AG09319 (cell line): ENCODE measurements around the gene GSTM1.

Source experiments
- DNase-seq: peaks from one replicate; pipeline ENCODE4 v3.0.0-alpha.2; 2010; ENCODE audit warnings: low read depth; ENCODE audit errors: extremely low read depth
- TF ChIP-seq, protein P1 (sequence below): IDR thresholded peaks from 2 replicates; pipeline ENCODE4 v1.5.1; 2011; ENCODE audit warnings: low read depth, mild to moderate bottlenecking, inconsistent platforms, low read length, moderate library complexity

GSTM1 gene

DNA sequence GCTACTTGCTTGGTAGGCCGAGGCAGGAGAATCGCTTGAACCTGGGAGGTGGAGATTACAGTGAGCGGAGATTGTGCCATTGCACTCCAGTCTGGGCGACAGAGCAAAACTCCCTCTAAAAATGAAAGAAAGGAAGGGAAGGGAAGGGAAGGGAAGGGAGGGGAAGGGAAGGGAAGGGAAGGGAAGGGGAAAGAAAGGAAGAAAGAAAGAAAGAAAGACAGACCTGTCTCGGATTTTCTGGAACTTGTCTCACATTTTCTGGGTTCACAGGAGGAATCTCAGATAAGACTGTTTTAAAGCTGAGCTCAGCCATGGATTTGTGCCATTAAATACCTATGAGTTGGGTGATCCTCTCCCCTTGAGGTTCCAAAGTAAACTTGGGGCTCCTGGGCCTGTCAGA, 37.3 kb downstream of the GSTM1 start:
- DNase-seq: no peak
- TF ChIP-seq, protein P1, sequence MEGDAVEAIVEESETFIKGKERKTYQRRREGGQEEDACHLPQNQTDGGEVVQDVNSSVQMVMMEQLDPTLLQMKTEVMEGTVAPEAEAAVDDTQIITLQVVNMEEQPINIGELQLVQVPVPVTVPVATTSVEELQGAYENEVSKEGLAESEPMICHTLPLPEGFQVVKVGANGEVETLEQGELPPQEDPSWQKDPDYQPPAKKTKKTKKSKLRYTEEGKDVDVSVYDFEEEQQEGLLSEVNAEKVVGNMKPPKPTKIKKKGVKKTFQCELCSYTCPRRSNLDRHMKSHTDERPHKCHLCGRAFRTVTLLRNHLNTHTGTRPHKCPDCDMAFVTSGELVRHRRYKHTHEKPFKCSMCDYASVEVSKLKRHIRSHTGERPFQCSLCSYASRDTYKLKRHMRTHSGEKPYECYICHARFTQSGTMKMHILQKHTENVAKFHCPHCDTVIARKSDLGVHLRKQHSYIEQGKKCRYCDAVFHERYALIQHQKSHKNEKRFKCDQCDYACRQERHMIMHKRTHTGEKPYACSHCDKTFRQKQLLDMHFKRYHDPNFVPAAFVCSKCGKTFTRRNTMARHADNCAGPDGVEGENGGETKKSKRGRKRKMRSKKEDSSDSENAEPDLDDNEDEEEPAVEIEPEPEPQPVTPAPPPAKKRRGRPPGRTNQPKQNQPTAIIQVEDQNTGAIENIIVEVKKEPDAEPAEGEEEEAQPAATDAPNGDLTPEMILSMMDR: no peak

DNA sequence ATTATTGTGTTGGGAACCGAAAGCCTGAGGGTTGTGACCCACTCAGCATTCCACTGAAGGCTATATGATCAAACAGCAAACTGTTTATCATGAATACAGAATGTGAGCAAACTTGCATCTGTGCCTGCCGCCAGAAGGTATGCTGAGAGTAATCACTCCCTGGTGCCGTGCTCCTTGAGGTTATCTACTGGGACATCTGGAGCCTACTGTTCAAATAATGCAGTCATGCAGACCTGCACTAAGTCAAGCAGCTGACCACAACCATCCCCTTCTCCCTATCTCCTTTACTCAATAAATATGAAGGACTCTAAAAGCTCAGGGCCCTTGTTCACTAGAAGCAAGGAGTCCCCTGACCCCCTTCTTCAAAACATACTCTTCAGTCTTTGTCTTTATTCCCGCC, 37.9 kb downstream of the GSTM1 start:
- no peak for DNase-seq
- TF ChIP-seq, protein P1: no peak

DNA sequence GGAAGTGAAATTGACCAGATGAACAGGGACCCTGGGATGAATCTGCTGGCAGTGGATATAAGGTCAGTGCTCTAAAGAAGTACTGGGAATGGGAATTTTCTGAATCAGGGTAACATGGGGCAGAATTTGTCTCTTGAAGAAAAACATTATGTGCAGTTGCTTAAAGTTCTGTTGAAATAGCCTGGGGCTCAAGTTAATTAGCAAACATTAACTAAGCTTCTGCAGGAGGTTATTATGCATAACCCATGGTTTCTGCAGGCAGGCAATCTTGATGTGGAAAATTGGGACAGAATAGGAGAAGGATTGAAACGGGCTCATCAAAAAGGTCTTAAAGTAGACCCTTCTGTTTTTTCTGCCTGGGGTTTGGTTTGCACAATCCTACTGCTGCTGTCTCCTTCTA, 38.4 kb downstream of the GSTM1 start:
- DNase-seq: no peak
- TF ChIP-seq, protein P1: no peak

DNA sequence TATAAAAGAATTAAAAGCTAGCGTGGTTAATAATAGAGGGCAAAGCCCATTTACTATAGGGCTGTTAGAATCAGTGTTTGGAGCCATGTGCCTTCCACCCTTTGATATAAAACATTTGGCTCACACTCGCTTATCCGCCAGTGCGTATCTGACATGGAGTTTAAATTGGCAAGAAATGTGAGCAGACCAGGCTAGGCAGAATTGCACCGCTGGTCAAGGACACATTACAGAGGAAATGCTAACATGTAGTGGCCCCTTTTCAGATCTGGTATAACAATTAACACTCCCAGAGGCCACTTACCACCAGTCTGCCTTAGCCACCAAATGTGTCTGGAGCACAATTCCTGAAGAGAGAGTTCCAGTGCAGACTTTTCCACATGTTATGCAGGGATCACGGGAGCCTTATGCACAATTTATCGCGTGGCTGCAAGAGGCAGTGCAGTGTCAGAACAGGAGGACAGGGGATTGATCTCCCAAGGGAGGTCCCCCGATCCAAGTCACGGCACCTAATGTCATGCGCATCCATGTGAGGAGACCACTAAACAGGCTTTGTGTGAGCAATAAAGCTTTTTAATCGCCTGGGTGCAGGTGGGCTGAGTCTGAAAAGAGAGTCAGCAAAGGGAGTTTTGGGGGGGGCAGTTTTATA, 39.2 kb downstream of the GSTM1 start:
- DNase-seq: no peak
- TF ChIP-seq, protein P1: no peak

DNA sequence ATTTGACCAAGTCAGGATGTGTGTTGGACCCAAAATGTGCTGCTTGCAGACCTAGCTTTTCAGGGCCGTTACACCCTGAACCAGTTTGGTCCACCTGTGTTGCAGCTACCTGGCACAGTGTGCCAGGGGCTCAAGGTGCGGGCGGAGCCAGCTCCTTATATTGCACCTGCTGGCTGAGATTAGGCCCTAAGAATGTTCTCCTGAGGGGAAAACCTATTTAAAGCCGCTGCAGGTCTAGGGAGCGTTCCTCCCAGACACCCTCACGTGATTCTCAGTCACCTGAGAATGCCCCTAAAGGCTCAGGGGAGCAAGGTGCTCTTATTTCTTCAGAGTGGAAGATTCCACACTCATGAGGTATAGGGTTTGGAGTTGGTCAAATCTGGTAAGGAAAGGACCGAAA, 41.3 kb downstream of the GSTM1 start:
- TF ChIP-seq, protein P1: no peak
- DNase-seq: no peak

DNA sequence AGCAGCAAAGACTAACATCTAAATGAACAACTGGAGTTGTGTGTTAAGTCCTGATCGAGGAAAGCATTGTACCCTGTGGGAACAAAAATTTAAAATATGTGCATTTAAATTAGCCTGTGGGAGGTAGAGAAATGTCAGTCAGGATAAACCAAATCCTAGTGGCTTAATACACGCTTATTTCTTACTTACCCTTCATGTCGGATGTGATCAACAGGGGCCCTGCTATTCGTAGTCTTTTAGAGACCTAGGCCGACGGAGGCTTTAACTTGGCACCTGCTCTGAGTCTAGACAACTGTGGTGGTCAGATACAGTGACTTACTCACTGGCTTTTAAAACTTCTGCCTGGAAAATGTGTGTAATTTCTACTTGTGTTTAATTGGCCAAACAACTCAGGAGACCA, 43.0 kb downstream of the GSTM1 start:
- no peak for DNase-seq
- TF ChIP-seq, protein P1: no peak

DNA sequence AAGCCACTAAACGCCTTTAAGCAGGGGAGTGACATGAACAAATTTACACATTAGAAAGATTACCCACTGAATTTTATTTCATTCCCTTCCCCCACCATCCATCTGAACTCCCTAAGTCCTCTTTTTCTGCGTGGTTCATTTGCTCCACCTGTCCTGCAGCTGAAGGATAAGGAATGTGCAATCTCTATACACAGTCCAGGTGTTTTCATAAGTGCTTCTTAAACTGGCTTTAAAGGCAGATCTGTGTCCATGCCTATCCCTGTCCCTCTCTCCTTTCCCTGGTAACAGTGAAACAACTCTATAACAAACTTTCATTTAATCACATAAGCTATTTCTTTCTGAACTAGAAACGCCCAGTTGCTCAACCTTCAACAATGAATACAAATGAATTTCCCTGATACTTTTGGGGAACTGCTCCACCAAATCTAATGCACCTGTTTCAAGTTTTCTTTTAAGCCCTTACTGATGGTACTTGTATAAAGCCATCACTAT, 44.8 kb downstream of the GSTM1 start:
- DNase-seq: no peak
- TF ChIP-seq, protein P1: no peak
